ENCODE results near the gene A1BG.
A peak's percentile ranks its signal among the peaks of the same experiment; 100 is the strongest.
"Not testable (repeated sequence)": the region's sequence is repeated elsewhere in the genome, so short reads cannot be mapped to it uniquely, and the experiment has no call there.

Gene A1BG

DNA sequence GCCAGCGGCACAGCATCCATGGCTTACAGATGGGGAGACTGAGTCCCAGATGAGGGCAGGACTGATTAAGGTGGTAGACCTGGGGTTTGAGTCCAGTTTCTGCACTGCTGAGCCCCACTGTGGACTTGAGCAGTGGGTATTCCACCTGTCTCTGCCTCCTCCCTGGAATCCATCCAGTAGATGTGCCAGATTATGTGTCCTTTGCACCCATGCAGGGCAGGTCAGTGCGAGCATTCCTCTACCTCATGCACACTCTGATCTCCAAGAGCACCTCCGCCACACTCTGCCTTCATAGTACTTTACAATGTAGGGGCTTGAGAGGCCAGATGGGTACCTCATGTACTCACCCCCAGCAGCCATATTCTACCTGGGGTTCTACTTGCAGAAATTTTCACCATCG, 16.5 kb downstream of the A1BG start:
- DNase-seq (ENCODE audit: low read depth in 2 of 2) = no peak

DNA sequence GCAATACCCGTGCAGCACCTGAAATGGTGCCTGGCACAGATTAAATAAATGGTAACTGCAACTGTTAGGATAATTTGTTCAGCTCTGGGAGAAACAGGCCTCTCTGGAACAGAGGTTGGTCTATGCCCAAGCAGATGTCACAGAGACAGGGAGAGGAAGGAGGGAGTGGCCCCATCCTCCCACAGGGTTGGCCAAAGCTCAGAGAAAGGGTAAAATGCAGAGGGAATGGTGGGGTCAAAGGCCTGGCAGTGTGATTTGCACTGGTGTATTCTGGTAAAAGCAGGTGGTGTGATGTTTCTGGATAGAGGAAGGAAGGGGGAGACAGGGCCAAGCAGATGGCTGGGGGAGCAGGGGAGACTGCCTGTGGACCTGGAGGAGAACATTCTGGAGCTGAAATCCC, 17.1 kb downstream of the A1BG start:
- no peak for DNase-seq (ENCODE audit: low read depth in 2 of 2)

- no peak for DNase-seq (ENCODE audit: low read depth in 2 of 2)
These were observed 17.7 kb downstream of the A1BG start for GRCh38 chr19:58335630-58336029.

- no peak for DNase-seq (ENCODE audit: low read depth in 2 of 2)
These were observed 18.5 kb downstream of the A1BG start for GRCh38 chr19:58334691-58335249.

GRCh38 chr19:58332697-58333096, 20.6 kb downstream of the A1BG start:
- no peak for DNase-seq (ENCODE audit: low read depth in 2 of 2)

GRCh38 chr19:58330458-58330857, 22.8 kb downstream of the A1BG start:
- DNase-seq (ENCODE audit: low read depth in 2 of 2) = no peak

DNA sequence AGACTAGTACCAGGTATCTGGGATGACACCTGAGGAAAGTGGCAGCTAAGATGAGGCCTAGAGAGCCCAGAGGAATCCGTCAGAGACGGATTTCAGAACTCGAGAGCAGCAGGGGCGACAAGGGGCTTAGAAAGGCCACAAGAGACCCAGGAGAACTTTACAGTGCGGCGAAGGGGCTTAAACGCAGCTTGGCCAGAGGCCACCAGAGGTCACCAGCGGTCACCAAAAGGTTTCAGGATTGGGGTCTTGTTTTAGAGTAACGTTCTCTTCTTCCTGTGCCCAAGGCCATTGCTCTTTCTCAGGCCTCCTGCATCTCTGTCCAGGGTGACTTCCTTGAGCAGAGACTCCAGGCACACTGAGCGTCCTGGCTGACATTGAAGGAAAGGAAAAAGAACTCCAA, 24.3 kb downstream of the A1BG start:
- DNase-seq (ENCODE audit: low read depth in 2 of 2) = no peak

GRCh38 chr19:58326914-58327726, 26.2 kb downstream of the A1BG start, which contains the start of gene ZSCAN22:
Gene ZSCAN22 (plus strand): TSS chr19:58326994. CDS start chr19:58334803, 7,809 bp downstream.
- peak; percentile 75 to 79 for DNase-seq (ENCODE audit: low read depth in 2 of 2)

- DNase-seq (ENCODE audit: low read depth in 2 of 2) = no peak
These were observed 26.8 kb downstream of the A1BG start for GRCh38 chr19:58326501-58326913.

GRCh38 chr19:58325311-58326022, 27.8 kb downstream of the A1BG start:
- no peak for DNase-seq (ENCODE audit: low read depth in 2 of 2)

GRCh38 chr19:58319241-58319640, 34.1 kb downstream of the A1BG start:
- no peak for DNase-seq (ENCODE audit: low read depth in 2 of 2)

DNA sequence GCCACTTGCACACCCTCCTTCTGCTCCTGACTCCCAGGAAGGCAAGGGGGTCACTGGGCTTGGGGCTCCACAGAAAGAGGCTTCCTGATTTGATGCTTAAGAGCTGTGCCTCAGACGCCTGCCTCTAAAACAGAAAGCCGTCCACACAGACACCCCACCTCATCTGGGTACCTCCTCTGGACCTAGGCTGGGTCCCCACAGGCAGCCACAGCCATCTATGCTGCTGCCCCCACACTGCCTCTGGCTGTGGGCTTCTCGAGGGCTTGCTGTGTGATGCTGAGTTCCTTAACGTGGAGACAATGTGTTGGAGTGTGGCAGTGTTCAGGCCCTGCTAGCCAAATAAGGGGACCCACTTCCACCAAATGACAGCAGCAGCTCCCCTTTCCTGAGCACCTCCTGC, 35.0 kb downstream of the A1BG start:
- no peak for DNase-seq (ENCODE audit: low read depth in 2 of 2)

- DNase-seq (ENCODE audit: low read depth in 2 of 2) = no peak
These were observed 35.7 kb downstream of the A1BG start for GRCh38 chr19:58317476-58318072.

DNA sequence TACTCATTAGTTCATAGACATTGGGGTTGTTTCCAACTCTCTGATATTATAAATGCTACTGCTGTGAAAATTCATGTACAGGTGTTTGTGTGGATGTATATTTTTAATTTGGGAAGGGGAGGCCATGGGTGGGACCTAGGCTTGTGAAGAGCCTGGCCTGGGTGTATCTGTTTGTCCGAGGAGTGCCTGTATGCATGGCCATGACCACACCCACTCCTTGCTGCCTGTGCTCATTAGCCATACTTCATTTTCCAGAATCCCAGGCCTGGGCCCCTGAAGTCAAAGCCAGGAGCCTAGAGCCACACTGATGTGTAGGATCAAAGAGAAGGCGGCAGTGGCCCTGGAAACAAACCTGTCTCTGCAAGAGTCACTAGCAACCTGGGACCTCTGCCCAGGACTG, 37.7 kb downstream of the A1BG start:
- no peak for DNase-seq (ENCODE audit: low read depth in 2 of 2)

DNA sequence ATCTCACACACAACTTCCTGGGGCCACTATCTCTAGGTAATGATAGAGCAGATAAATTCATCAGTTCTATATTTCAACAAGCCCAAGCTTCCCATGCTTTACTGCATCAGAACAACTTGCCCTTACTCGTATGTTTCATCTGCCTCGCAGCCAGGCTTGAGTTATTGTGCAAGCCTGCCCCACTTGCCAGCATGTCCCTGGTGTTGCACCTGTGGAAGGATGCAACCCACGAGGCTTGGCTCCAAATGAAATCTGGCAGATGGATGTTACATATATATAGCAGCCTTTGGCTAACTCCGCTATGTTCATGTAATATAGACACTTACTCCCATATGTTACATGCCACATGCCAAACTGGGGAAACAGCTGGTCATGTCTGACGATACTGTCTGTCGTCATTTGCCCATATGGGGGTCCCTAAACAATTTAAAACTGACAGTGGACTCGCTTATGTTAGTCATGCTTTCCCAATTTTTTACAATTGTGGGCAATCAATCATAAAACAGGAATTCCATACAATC, 41.9 kb downstream of the A1BG start:
- no peak for DNase-seq (ENCODE audit: low read depth in 2 of 2)

- DNase-seq (ENCODE audit: low read depth in 2 of 2) = not testable (repeated sequence)
These were observed 42.6 kb downstream of the A1BG start for GRCh38 chr19:58310685-58311084.

- DNase-seq (ENCODE audit: low read depth in 2 of 2) = no peak
These were observed 45.6 kb downstream of the A1BG start for GRCh38 chr19:58307736-58308135.

- DNase-seq (ENCODE audit: low read depth in 2 of 2) = no peak
These were observed 47.4 kb downstream of the A1BG start for GRCh38 chr19:58305932-58306323.

DNA sequence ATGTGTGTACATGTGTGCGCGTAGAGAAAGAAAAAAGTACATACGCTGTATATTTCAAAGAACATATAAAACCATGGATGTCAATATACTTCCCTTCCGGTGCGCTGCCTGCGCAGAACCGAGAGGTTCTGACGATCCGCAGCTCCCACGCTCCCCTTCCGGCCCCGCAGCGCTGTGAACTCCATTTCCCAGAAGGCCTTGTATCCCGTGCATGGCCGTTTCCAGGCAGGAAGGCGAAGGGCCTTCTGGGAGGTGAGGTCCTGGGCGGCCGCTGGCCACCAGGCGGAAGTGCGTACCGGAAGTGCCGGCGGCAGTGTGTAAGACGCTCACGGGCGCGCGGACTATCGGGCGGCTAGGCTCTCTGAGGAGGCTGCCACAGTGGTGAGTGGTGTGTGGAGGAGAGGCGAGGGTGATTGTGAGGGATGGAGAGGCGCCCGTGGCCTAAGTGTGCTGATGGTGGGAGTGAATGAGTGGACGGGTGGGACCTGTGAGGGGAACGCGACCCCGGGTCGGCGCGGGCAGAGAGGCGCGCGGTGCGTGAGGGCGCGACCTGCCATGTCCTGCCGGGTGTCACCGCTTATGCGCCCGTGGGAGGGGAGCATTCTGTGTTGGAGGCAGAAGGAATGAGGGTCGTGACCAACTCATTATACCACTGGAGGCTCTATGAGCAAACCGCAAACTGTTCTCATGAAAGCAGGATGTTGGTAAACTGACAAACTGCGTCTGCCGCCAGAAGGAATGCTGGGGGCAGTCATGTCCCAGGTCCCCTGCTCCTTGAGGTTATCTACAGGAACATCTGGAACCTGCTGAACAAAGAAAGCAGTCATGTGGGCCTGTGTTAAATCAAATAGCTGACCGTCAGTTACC, 48.0 kb downstream of the A1BG start, which contains the start of gene ERVK3-1:
Gene ERVK3-1, plus strand, starts transcription at position 313 of the 867 bp plus-strand sequence. CDS start 6,792 bp downstream, outside the sequence.
- peak; percentile 86 to 91 for DNase-seq (ENCODE audit: low read depth in 2 of 2)

DNA sequence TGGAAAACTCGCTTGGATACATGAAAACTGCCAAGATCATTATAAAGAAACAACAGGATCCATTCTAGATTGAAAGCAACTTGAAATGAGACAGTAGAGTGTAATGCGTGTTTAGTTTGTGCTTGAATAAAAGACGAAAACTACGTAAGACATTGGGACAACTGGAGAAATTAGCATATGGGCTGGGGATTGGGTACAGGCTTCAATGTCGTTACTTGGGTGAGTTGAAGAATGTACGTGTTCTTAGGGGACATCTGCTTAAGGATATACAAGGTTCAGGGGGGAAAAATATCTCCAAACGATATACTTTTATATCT, 48.6 kb downstream of the A1BG start:
- DNase-seq (ENCODE audit: low read depth in 2 of 2) = no peak

DNA sequence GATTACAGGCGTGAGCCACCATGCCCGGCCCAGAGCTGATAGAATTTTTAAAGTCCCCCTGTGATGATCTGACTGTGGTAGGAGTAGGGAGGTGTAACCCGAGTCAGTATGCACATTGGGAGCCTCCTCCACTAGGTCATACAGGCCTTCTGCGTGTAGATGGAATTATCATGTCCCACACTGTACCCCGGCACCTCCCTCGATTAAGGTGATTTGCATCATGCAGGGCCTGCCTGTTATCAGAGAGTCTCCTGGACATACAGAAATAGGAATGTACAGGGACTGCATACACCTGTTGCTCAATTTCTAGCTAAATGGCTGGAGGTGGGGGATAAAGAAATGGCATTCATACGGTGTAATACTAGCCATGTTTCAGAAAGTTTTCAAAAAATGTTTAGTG, 49.0 kb downstream of the A1BG start:
- no peak for DNase-seq (ENCODE audit: low read depth in 2 of 2)
